ENCODE measurements around the gene MALRD1.

Gene MALRD1

DNA sequence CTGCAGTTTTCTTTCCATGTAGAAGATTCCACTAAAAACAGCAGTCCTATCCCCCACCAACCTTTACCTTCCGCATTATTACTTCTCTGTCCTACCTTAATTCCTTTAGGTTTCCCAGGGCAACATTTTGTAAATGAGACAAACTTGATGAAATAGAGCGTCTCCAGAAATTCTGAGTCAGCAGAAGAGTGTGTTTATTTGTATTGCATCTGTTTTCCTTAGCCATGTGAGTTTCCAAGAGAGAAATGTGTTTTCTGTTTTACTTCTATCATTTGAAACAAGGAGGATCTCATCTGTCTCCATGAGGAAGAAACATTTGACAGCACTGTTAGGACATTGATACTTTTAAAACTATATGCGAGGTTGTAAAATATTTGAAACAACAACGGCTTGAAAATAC lies 523.5 kb downstream of the MALRD1 start:
- H3K79me1 ChIP-seq (ENCODE audit: low read length) = no peaks in the 10 kb centered on the region
- H4K5ac ChIP-seq (ENCODE audit: low read length) = no peak overlapping the region
- H4K8ac ChIP-seq (ENCODE audit: low read depth, low read length) = no peak overlapping the region
- no peak overlapping the region for H2BK15ac ChIP-seq (replicated peaks; ENCODE audit: low read depth)
- no peak overlapping the region for H3K4me3 ChIP-seq (ENCODE audit: low read length)
- H3K23ac ChIP-seq (ENCODE audit: low read length) = no peak overlapping the region
- no peak overlapping the region for H3K18ac ChIP-seq (ENCODE audit: low read length)
- DNase-seq = no peak
- H2BK120ac ChIP-seq (ENCODE audit: low read depth, low read length) = no peak overlapping the region
- H3K9ac ChIP-seq (ENCODE audit: low read length) = no peak overlapping the region
- no peaks in the 10 kb centered on the region for H3K27me3 ChIP-seq (ENCODE audit: insufficient read depth, low read length, poor library complexity)
- no peak overlapping the region for H3K27ac ChIP-seq (ENCODE audit: low read depth, low read length)
- no CpG with 5 or more reads among the region's 4 CpGs for WGBS (ENCODE audit: extremely low coverage, insufficient coverage, low lambda C conversion rate)
- H2BK5ac ChIP-seq (ENCODE audit: low read length) = no peak overlapping the region
- no peak overlapping the region for H3K4ac ChIP-seq (ENCODE audit: low read depth, low read length)
- H3K4me1 ChIP-seq (ENCODE audit: control insufficient read depth, low read depth, low read length) = no peaks in the 10 kb centered on the region
- no peaks in the 10 kb centered on the region for H3K36me3 ChIP-seq (ENCODE audit: control insufficient read depth, insufficient read depth, low read length)
- no peak overlapping the region for H3K56ac ChIP-seq (ENCODE audit: low read length)
- no peak overlapping the region for H3K4me2 ChIP-seq (ENCODE audit: low read length)
- no peaks in the 10 kb centered on the region for H3K79me2 ChIP-seq (ENCODE audit: control insufficient read depth, insufficient read depth, low read length)
- no peak overlapping the region for H2AK5ac ChIP-seq (ENCODE audit: low read length)

DNA sequence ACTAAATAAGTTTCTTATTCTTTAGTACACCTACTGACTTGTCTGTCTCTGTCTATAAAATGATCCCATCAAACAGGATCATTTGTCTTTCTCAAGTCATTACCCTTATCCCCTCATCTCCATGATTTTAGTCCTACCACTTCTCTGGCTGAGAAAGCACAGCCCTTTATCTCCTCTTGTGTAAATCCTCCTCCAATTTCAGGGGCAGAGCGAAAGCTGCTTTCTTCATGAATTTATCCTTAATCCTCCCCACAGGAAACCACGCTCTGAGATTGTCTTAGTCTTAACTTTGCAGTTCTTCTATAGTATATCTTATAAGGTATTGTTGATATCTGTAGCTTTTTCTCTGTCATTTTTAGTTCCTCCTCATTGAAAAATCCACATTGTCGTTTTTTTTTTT lies 528.0 kb downstream of the MALRD1 start:
- H3K4me2 ChIP-seq (ENCODE audit: low read length) = no peak overlapping the region
- H3K4ac ChIP-seq (ENCODE audit: low read depth, low read length) = no peak overlapping the region
- peak; percentile 64 for DNase-seq
- no peak overlapping the region for H2AK5ac ChIP-seq (ENCODE audit: low read length)
- H4K5ac ChIP-seq (ENCODE audit: low read length) = no peak overlapping the region
- no peak overlapping the region for H4K8ac ChIP-seq (ENCODE audit: low read depth, low read length)
- H3K9ac ChIP-seq (ENCODE audit: low read length) = no peak overlapping the region
- H2BK15ac ChIP-seq (replicated peaks; ENCODE audit: low read depth) = no peak overlapping the region
- no peaks in the 10 kb centered on the region for H3K27me3 ChIP-seq (ENCODE audit: insufficient read depth, low read length, poor library complexity)
- H3K4me1 ChIP-seq (ENCODE audit: control insufficient read depth, low read depth, low read length) = no peaks in the 10 kb centered on the region
- H3K23ac ChIP-seq (ENCODE audit: low read length) = no peak overlapping the region
- no peak overlapping the region for H3K27ac ChIP-seq (ENCODE audit: low read depth, low read length)
- no peak overlapping the region for H3K56ac ChIP-seq (ENCODE audit: low read length)
- H3K18ac ChIP-seq (ENCODE audit: low read length) = no peak overlapping the region
- no peaks in the 10 kb centered on the region for H3K79me1 ChIP-seq (ENCODE audit: low read length)
- no peaks in the 10 kb centered on the region for H3K79me2 ChIP-seq (ENCODE audit: control insufficient read depth, insufficient read depth, low read length)
- H2BK120ac ChIP-seq (ENCODE audit: low read depth, low read length) = no peak overlapping the region
- WGBS (ENCODE audit: extremely low coverage, insufficient coverage, low lambda C conversion rate) = no CpG with 5 or more reads among the region's 3 CpGs
- no peaks in the 10 kb centered on the region for H3K36me3 ChIP-seq (ENCODE audit: control insufficient read depth, insufficient read depth, low read length)
- H3K4me3 ChIP-seq (ENCODE audit: low read length) = no peak overlapping the region
- H2BK5ac ChIP-seq (ENCODE audit: low read length) = no peak overlapping the region

DNA sequence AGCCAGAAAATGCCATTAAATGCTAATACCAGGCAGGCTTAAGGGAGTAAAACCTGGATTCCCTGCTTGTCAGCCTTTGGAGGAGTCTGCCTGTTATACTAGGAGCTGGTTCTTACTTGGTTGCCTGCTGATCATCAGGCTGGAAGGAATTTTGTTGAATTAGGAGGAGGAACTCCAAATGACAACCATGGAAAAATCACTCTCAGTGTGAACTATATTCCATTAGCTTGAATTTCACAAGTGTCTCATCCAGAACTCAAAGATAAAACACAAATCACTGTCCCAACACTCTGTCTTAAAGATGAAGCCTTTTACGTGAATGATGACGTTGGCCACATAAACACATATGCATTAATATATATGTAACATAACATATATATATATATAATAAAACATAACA lies 528.8 kb downstream of the MALRD1 start:
- Histone ChIP-seq H3K18ac (ENCODE audit: low read length) (no peak overlapping the region), H3K4me3 (ENCODE audit: low read length) (no peak overlapping the region), H4K8ac (ENCODE audit: low read depth, low read length) (no peak overlapping the region), H2BK5ac (ENCODE audit: low read length) (no peak overlapping the region), H3K79me1 (ENCODE audit: low read length) (no peaks in the 10 kb centered on the region), H4K5ac (ENCODE audit: low read length) (no peak overlapping the region), H3K79me2 (ENCODE audit: control insufficient read depth, insufficient read depth, low read length) (no peaks in the 10 kb centered on the region), H2BK15ac (replicated peaks; ENCODE audit: low read depth) (no peak overlapping the region), H3K4ac (ENCODE audit: low read depth, low read length) (no peak overlapping the region), H3K4me1 (ENCODE audit: control insufficient read depth, low read depth, low read length) (no peaks in the 10 kb centered on the region), H3K56ac (ENCODE audit: low read length) (no peak overlapping the region), H2BK120ac (ENCODE audit: low read depth, low read length) (no peak overlapping the region), H3K4me2 (ENCODE audit: low read length) (no peak overlapping the region), H2AK5ac (ENCODE audit: low read length) (no peak overlapping the region), H3K27ac (ENCODE audit: low read depth, low read length) (no peak overlapping the region), H3K23ac (ENCODE audit: low read length) (no peak overlapping the region), H3K9ac (ENCODE audit: low read length) (no peak overlapping the region), H3K36me3 (ENCODE audit: control insufficient read depth, insufficient read depth, low read length) (no peaks in the 10 kb centered on the region), H3K27me3 (ENCODE audit: insufficient read depth, low read length, poor library complexity) (no peaks in the 10 kb centered on the region)
- WGBS (ENCODE audit: extremely low coverage, insufficient coverage, low lambda C conversion rate) = no CpG with 5 or more reads among the region's 2 CpGs
- DNase-seq = no peak

DNA sequence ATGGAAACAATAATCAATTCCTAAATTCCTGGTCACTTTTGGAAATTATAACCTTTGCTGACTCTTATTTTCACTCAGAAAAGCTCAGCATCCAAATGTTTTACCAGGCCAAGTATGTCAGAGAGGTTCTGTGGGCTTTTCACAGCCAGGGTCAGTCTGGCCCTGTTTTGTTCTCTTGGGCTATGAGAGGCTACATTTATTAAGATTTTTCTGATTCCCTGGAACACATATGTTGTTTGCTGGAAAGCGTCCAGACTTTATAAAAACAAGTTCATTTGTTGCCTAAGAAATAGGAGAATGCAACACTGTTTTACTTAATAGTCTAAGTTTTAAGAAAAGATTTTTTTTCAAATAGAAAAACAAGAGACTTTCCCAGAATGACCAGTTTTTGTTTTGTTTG lies 529.2 kb downstream of the MALRD1 start:
- Histone ChIP-seq H2BK120ac (ENCODE audit: low read depth, low read length) (no peak overlapping the region), H3K23ac (ENCODE audit: low read length) (no peak overlapping the region), H3K36me3 (ENCODE audit: control insufficient read depth, insufficient read depth, low read length) (no peaks in the 10 kb centered on the region), H3K56ac (ENCODE audit: low read length) (no peak overlapping the region), H3K27ac (ENCODE audit: low read depth, low read length) (no peak overlapping the region), H4K5ac (ENCODE audit: low read length) (no peak overlapping the region), H2BK15ac (replicated peaks; ENCODE audit: low read depth) (no peak overlapping the region), H3K4me1 (ENCODE audit: control insufficient read depth, low read depth, low read length) (no peaks in the 10 kb centered on the region), H3K79me2 (ENCODE audit: control insufficient read depth, insufficient read depth, low read length) (no peaks in the 10 kb centered on the region), H3K4ac (ENCODE audit: low read depth, low read length) (no peak overlapping the region), H3K4me3 (ENCODE audit: low read length) (no peak overlapping the region), H3K79me1 (ENCODE audit: low read length) (no peaks in the 10 kb centered on the region), H2BK5ac (ENCODE audit: low read length) (no peak overlapping the region), H3K18ac (ENCODE audit: low read length) (no peak overlapping the region), H3K27me3 (ENCODE audit: insufficient read depth, low read length, poor library complexity) (no peaks in the 10 kb centered on the region), H3K9ac (ENCODE audit: low read length) (no peak overlapping the region), H4K8ac (ENCODE audit: low read depth, low read length) (no peak overlapping the region), H3K4me2 (ENCODE audit: low read length) (no peak overlapping the region), H2AK5ac (ENCODE audit: low read length) (no peak overlapping the region)
- DNase-seq = no peak
- WGBS (ENCODE audit: extremely low coverage, insufficient coverage, low lambda C conversion rate) = no CpG with 5 or more reads among the region's 1 CpG

DNA sequence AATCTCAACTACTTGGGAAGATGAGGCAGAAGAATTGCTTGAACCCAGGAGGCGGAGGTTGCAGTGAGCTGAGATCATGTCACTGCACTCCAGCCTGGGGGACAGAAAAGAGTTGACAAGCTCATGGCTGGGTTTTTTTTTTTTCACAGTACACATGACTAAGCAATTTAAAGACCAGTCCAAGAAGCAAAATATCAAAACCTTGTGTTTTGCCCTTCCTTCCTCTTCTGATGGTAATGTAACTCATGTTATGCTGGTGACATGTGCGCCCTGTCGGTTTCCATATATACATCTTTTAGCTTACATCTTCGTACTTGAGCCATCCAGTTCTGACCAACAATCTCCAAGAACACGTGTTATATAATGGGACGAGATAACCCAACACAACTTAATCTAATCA lies 530.0 kb downstream of the MALRD1 start:
- Histone ChIP-seq H3K9ac (ENCODE audit: low read length) (no peak overlapping the region), H4K5ac (ENCODE audit: low read length) (no peak overlapping the region), H3K4me3 (ENCODE audit: low read length) (no peak overlapping the region), H3K18ac (ENCODE audit: low read length) (no peak overlapping the region), H3K79me1 (ENCODE audit: low read length) (no peaks in the 10 kb centered on the region), H3K23ac (ENCODE audit: low read length) (no peak overlapping the region), H3K4me1 (ENCODE audit: control insufficient read depth, low read depth, low read length) (no peaks in the 10 kb centered on the region), H3K56ac (ENCODE audit: low read length) (no peak overlapping the region), H3K79me2 (ENCODE audit: control insufficient read depth, insufficient read depth, low read length) (no peaks in the 10 kb centered on the region), H3K36me3 (ENCODE audit: control insufficient read depth, insufficient read depth, low read length) (no peaks in the 10 kb centered on the region), H2BK15ac (replicated peaks; ENCODE audit: low read depth) (no peak overlapping the region), H3K4me2 (ENCODE audit: low read length) (no peak overlapping the region), H2BK5ac (ENCODE audit: low read length) (no peak overlapping the region), H3K4ac (ENCODE audit: low read depth, low read length) (no peak overlapping the region), H2BK120ac (ENCODE audit: low read depth, low read length) (no peak overlapping the region), H2AK5ac (ENCODE audit: low read length) (no peak overlapping the region), H4K8ac (ENCODE audit: low read depth, low read length) (no peak overlapping the region), H3K27me3 (ENCODE audit: insufficient read depth, low read length, poor library complexity) (no peaks in the 10 kb centered on the region), H3K27ac (ENCODE audit: low read depth, low read length) (no peak overlapping the region)
- no CpG with 5 or more reads among the region's 6 CpGs for WGBS (ENCODE audit: extremely low coverage, insufficient coverage, low lambda C conversion rate)
- DNase-seq = no peak

DNA sequence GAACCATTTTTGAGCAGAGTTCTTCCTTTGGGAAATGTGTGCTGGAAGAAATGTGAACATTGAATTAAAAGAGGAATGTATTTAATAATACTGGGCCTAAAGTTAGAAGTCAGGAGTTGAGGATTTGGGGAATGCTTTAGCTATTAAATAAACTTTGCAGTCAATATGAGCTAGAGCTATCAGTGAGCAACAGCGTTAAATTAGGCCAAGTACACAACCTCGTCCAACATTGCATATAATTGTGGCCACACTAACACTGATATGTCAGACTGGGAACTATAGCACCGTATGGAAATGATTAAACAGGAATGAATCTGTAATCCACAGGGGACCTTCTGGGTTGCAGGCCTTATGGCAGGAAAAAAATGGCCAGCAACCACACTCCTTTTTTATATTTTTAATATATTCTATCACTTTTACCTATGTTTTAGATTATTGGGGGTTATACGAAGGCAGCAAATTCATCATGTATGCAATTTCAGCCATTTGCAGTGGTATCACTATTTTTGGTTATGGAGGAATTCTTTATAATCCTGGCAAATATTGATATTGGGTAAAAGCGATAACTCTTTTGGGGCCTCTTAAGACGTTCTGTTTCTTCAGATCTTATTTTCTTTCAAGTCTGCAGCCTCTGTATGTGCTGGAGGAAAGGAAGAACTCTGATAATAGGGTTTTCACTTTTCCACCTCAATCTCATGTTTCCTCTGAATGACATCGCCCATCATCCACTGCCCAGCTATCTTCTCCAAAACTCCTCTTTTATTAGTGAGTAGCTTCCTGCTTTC lies 531.4 kb downstream of the MALRD1 start:
- H3K23ac ChIP-seq (ENCODE audit: low read length) = no peak overlapping the region
- no peak overlapping the region for H3K9ac ChIP-seq (ENCODE audit: low read length)
- H3K36me3 ChIP-seq (ENCODE audit: control insufficient read depth, insufficient read depth, low read length) = no peaks in the 10 kb centered on the region
- no peaks in the 10 kb centered on the region for H3K4me1 ChIP-seq (ENCODE audit: control insufficient read depth, low read depth, low read length)
- H3K4ac ChIP-seq (ENCODE audit: low read depth, low read length) = no peak overlapping the region
- H3K27me3 ChIP-seq (ENCODE audit: insufficient read depth, low read length, poor library complexity) = no peaks in the 10 kb centered on the region
- H2BK5ac ChIP-seq (ENCODE audit: low read length) = no peak overlapping the region
- no peak overlapping the region for H2AK5ac ChIP-seq (ENCODE audit: low read length)
- no CpG with 5 or more reads among the region's 7 CpGs for WGBS (ENCODE audit: extremely low coverage, insufficient coverage, low lambda C conversion rate)
- no peak overlapping the region for H2BK120ac ChIP-seq (ENCODE audit: low read depth, low read length)
- no peak overlapping the region for H3K4me2 ChIP-seq (ENCODE audit: low read length)
- no peaks in the 10 kb centered on the region for H3K79me2 ChIP-seq (ENCODE audit: control insufficient read depth, insufficient read depth, low read length)
- no peak for DNase-seq
- no peak overlapping the region for H4K8ac ChIP-seq (ENCODE audit: low read depth, low read length)
- no peak overlapping the region for H3K27ac ChIP-seq (ENCODE audit: low read depth, low read length)
- H3K56ac ChIP-seq (ENCODE audit: low read length) = no peak overlapping the region
- H3K18ac ChIP-seq (ENCODE audit: low read length) = no peak overlapping the region
- H3K79me1 ChIP-seq (ENCODE audit: low read length) = no peaks in the 10 kb centered on the region
- no peak overlapping the region for H2BK15ac ChIP-seq (replicated peaks; ENCODE audit: low read depth)
- no peak overlapping the region for H4K5ac ChIP-seq (ENCODE audit: low read length)
- no peak overlapping the region for H3K4me3 ChIP-seq (ENCODE audit: low read length)

Data from mesendoderm (in vitro differentiated cells).